Effector memory CD4-positive, alpha-beta T cell (primary cell): ENCODE measurements around the gene SERTAD1.
A peak's percentile ranks its signal among the peaks of the same experiment; 100 is the strongest.
"Not testable (repeated sequence)": the region's sequence is repeated elsewhere in the genome, so short reads cannot be mapped to it uniquely, and the experiment has no call there.

Experiments
- DNase-seq, 3 donors: peaks; one replicate each; pipeline ENCODE4 v3.0.0-alpha.2; 2020
- H3K27ac ChIP-seq: 2 replicates; pipeline ENCODE4 v1.7.0; 2013; ENCODE audit warnings: mild to moderate bottlenecking, low read length, moderate library complexity; ENCODE audit not compliant: insufficient read depth, poor library complexity, severe bottlenecking
- H3K27me3 ChIP-seq: replicated peaks from 2 replicates; pipeline ENCODE4 v1.7.0; 2013; ENCODE audit warnings: mild to moderate bottlenecking, low read length; ENCODE audit not compliant: insufficient read depth, control insufficient read depth, poor library complexity, severe bottlenecking
- H3K36me3 ChIP-seq: 2 replicates; pipeline ENCODE4 v1.7.0; 2013; ENCODE audit warnings: mild to moderate bottlenecking, low read length, moderate library complexity; ENCODE audit not compliant: control insufficient read depth, insufficient read depth
- H3K4me1 ChIP-seq: 2 replicates; pipeline ENCODE4 v1.7.0; 2013; ENCODE audit warnings: low read length, mild to moderate bottlenecking; ENCODE audit not compliant: control insufficient read depth, insufficient read depth, poor library complexity, severe bottlenecking
- H3K4me3 ChIP-seq: 2 replicates; pipeline ENCODE4 v1.7.0; 2013; ENCODE audit warnings: low read length, low read depth, mild to moderate bottlenecking; ENCODE audit not compliant: insufficient read depth, poor library complexity, severe bottlenecking
- H3K9me3 ChIP-seq: 2 replicates; pipeline ENCODE4 v1.7.0; 2013; ENCODE audit warnings: mild to moderate bottlenecking, low read length, moderate library complexity; ENCODE audit not compliant: control insufficient read depth

Gene SERTAD1

DNA sequence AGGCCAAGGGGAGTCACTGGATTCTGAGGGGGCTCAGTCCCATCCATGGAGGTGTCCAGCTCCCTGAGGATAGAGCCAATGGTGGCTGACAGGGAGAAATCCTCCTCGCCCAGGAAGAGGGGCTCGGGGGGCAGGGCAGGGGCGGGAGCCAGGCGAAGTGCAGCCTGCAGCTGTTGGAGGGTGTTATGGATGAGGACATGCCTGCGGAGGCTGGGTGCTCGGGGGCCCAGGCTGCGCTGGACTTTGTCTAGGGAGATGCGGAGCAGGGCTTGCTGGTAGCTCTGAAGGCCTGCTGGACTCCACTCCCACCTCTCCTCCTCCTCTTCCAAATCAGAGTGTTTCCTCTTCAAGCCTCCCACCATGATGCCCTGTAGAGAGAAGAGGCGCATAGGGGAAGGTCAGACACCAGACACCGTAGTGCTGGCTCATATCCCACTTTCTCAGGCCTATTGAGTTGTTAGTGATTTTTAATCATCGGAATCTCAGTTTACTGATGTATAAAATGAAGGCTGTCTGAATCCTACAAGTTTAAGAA is 16.0 kb upstream of the SERTAD1 start:
- H3K9me3 ChIP-seq = no peaks in the 10 kb centered on the region
- no peaks in the 10 kb centered on the region for H3K27me3 ChIP-seq
- H3K4me1 ChIP-seq = peaks cover 8% of the 10 kb centered on the region
- peaks cover 19% of the 10 kb centered on the region for H3K36me3 ChIP-seq
- H3K27ac ChIP-seq = no peak overlapping the region
- DNase-seq = no peak
- no peak overlapping the region for H3K4me3 ChIP-seq

DNA sequence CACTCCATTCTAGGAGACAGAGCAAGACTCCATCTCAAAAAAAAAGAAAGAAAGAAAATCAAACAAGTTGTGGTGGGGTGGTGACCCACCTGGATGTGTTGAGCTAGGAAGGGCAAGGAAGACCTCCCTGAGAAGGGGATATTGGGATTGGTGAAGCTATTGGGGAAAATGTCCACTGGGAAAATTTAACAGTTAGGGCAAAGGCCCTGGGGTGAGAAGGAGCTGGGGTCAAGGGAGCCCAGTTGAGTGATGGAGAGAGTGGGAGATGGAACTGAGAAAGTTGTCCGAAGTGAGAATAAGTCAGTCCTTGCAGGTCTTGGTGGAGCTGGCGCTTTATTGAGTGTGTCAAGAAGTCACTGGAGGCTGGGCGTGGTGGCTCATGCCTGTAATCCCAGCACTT is 12.5 kb upstream of the SERTAD1 start:
- Histone ChIP-seq H3K4me3 (no peak overlapping the region), H3K27me3 (no peaks in the 10 kb centered on the region), H3K36me3 (peaks cover 19% of the 10 kb centered on the region), H3K27ac (no peak overlapping the region), H3K9me3 (no peaks in the 10 kb centered on the region), H3K4me1 (peaks cover 9% of the 10 kb centered on the region)
- no peak for DNase-seq

DNA sequence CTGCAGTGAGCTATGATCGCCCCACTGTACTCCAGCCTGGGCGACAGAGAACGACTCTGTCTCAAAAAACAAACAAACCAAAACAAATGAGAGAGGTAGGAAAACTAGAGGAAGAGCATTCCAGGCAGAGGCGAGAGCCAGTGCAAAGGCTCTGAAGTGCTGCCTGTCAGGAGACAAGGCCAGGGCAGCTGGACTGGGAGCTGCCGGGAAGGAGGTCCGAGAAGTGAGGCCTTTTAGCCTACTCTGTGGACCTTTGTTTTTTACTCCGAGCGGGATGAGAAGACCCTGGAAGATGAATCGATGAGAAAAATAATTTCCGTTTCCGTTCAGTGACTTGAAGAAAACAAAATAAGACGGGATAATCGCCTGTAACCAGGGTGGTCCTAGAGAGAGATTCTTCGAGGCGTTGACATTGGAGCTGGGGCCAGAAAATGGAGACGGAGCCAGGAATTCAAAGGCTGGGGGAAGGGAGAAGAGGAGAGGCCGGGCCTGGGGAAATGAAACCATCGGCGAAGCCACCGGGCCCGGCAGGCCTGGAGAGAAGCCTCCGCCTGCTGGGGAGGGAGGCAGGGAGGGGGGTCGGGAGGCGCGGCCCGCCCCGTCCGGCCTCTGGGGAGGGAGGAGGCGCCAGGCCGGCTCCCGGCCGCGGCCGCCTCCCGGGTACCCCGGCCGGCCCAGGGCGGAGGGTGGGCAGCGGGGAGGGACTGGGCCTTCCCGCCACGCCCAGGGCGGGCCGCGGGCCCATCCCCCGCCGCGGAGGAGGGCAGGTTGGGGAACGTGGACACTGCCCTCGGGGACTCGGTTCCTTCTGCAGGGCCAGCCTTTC is 7.8 kb upstream of the SERTAD1 start:
- peak overlapping the region; percentile 62 for H3K27ac ChIP-seq
- no peaks in the 10 kb centered on the region for H3K27me3 ChIP-seq
- H3K9me3 ChIP-seq = no peaks in the 10 kb centered on the region
- peak overlapping the region; percentile 50 for H3K4me3 ChIP-seq
- no peaks in the 10 kb centered on the region for H3K36me3 ChIP-seq
- DNase-seq = peak; percentile 26 to 43 (median 35)
- peaks cover 5% of the 10 kb centered on the region for H3K4me1 ChIP-seq

DNA sequence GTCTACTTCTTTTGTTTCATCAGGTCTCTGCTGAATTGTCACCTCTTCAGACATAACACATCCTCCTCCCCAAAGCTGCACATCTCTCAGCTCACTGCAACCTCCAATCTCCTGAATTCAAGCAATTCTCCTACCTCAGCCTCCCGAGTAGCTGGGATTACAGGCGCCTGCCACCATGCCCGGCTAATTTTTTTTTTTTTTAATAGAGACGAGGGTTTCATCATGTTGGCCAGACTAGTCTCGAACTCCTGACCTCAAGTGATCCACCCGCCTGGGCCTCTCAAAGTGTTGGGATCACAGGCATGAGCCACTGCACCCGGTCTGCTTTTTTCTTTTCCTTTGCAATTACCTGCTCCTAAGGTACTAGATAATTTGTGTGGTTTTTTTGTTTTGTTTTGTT is 7.0 kb upstream of the SERTAD1 start:
- not testable (repeated sequence) for H3K36me3 ChIP-seq, H3K9me3 ChIP-seq, DNase-seq, H3K27me3 ChIP-seq, H3K4me1 ChIP-seq, H3K4me3 ChIP-seq, H3K27ac ChIP-seq

DNA sequence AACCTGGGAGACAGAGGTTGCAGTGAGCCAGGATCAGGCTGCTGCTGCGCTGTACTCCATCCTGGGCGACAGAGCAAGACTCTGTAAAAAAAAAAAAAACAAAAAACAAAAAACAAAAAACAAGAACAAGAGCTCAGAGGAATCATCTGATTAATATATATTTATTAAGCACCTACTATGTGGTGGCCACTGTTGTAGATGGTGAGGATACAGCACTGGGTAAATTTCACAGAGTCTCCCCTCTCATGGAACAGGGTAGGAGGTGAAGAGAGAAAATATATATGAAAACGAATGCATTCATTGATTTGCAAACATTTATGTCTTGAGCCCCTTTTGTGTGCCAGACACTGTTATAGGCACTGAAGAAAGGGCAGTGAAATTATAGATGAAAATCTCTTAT is 5.9 kb upstream of the SERTAD1 start:
- H3K27ac ChIP-seq = no peak overlapping the region
- no peaks in the 10 kb centered on the region for H3K36me3 ChIP-seq
- no peak for DNase-seq
- no peaks in the 10 kb centered on the region for H3K9me3 ChIP-seq
- H3K4me3 ChIP-seq = no peak overlapping the region
- peaks cover 5% of the 10 kb centered on the region for H3K4me1 ChIP-seq
- H3K27me3 ChIP-seq = no peaks in the 10 kb centered on the region

DNA sequence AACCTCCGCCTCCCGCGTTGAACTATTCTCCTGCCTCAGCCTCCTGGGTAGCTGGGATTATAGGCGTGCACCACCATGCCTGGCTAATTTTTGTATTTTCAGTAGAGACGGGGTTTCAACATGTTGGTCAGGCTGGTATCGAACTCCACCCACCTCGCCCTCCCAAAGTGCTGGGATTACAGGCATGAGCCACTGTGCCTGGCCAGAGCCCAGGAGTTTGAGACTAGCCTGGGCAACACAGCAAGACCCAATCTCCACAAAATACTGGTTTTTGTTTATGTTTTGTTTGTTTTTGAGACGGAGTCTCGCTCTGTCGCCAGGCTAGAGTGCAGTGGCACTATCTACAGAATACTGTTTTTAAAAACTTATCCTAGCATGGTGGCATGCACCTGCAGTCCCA is 4.5 kb upstream of the SERTAD1 start:
- DNase-seq, H3K27ac ChIP-seq, H3K27me3 ChIP-seq, H3K4me1 ChIP-seq, H3K36me3 ChIP-seq, H3K9me3 ChIP-seq, H3K4me3 ChIP-seq: not testable (repeated sequence)

DNA sequence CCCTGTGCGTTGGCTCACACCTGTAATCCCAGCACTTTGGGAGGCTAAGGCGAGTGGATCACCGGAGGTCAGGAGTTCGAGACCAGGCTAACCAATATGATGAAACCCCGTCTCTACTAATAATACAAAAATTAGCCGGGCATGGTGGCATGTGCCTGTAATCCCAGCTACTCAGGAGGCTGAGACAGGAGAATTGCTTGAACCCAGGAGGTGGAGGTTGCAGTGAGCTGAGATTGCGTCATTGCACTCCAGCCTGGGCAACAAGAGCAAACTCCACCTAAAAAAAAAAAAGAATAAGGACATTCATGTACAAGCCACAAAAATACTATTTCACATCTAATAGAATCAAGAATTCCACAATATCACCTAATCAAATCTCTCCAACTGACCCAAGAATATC is 2.4 kb upstream of the SERTAD1 start:
- H3K27me3 ChIP-seq, DNase-seq, H3K27ac ChIP-seq, H3K4me3 ChIP-seq, H3K36me3 ChIP-seq, H3K9me3 ChIP-seq: not testable (repeated sequence)
- peaks cover 14% of the 10 kb centered on the region for H3K4me1 ChIP-seq

DNA sequence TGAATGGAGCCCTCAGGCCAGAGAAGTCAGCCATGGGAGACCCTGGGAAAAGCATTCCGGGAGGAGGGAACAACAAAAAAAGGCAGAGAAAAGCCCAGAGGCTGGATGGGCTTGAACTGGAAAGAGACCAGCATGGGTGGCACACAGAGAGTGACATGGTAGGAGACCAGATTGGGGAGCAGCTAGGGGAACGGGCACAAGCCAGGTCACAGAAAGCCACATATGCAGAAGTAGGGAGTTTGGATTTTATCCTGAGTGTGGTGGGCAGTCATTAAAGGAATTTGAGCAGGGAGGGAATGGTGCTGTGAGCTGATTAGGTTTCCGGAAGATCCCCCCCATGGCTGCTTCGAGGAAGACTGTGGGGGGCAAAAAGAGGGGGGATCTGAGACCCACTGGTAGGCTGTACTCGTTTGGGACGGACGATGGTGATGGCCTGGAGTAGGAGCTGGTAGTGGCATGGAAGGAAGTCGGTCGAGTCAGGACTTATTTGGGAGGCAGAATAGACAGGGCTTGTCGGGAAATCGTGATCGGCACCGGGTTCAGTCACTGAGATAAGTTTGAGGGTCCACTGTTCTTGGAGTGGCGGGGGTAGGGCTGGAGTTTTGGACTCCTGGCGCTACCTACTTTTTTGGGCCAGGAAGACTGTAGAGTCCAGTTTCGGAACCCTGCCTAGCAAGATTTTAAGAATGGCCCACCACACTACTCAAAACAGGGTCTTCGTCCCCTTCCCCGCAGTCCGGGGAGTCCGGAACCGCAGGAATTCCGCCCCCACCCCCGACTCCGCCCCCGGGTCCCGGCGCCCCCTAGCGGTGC is 949 bp downstream of the SERTAD1 start:
- H3K4me1 ChIP-seq = peaks cover 17% of the 10 kb centered on the region
- H3K27me3 ChIP-seq = no peaks in the 10 kb centered on the region
- peaks cover 5% of the 10 kb centered on the region for H3K36me3 ChIP-seq
- H3K4me3 ChIP-seq = peak overlapping the region; percentile 87
- DNase-seq = no peak
- peak overlapping the region; percentile 96 for H3K27ac ChIP-seq
- no peaks in the 10 kb centered on the region for H3K9me3 ChIP-seq

DNA sequence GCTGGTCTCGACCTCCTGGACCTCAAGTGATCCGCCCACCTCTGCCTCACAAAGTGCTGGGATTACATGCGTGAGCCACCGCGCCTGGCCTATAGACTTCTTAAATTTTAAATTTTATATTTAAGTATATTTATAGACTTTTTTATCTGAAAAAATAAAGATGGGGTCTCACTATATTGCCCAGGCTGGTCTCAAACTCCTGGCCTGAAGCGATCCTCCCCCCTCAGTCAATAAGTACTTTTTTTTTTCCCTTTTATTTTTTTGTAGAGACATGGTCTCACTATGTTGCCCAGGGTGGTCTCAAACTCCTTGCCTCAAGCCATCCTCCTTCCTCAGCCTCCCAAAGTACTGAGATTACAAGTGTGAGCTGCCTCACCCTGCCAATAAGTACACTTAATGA is 1.9 kb downstream of the SERTAD1 start:
- no peak for DNase-seq
- Histone ChIP-seq H3K4me3 (no peak overlapping the region), H3K9me3 (no peaks in the 10 kb centered on the region), H3K27ac (no peak overlapping the region), H3K27me3 (no peaks in the 10 kb centered on the region), H3K4me1 (peaks cover 17% of the 10 kb centered on the region), H3K36me3 (peaks cover 5% of the 10 kb centered on the region)
